IPS DF 4.7 (cell line): ENCODE measurements around the gene PGPEP1.
"Not testable (repeated sequence)": the region's sequence is repeated elsewhere in the genome, so short reads cannot be mapped to it uniquely, and the experiment has no call there.

Experiments
- DNase-seq: peaks from one replicate; pipeline ENCODE4 v3.0.0-alpha.2; 2013; ENCODE audit warnings: low spot score; ENCODE audit errors: extremely low read depth

Gene PGPEP1

DNA sequence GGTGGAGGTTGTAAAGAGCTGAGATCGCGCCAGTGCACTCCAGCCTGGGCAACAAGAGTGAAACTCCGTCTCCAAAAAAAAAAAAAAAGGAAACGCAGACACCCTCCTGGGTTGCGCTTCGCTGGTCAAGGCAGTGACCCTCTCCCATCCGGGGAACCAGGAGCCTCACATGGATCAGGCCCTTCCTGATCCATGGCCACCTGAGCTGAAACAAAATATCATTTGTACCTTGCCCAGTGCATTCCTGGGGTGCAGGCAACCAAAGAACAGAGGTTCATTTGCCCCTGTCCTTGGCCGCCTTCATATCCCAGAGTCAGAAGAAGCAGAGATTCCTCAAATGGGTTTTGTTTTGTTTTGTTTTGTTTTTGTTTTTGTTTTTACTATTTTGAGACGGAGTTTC lies 9.5 kb upstream of the PGPEP1 start:
- DNase-seq = no peak

DNA sequence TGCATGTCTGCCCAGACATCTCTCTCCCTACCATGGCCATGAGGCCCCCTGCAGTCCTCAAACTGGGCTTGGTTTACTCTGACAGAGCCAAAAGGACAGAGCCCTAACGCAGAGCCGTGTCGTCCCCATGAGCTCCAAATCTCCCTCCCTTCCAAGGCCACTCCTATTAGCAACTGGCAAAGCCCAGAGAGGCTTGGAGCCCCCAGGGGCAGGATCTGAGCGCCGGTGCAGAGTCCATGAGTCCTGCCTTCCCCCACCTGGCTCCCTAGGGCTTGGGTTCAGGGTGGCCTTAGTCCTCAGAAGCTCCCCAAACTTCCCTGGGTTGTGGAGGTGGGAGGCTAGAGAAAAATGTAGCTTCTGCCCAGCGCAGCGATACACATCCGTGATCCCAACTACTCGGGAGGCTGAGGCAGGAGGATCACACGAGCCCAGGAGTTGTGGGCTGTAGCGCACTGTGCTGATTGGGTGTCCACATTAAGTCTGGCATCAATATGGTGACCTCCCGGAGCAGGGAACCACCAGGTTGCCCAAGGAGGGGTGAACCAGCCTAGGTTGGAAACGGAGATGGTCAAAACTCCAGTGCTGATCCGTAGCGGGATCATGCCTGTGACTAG lies 7.4 kb upstream of the PGPEP1 start:
- DNase-seq = no peak

DNA sequence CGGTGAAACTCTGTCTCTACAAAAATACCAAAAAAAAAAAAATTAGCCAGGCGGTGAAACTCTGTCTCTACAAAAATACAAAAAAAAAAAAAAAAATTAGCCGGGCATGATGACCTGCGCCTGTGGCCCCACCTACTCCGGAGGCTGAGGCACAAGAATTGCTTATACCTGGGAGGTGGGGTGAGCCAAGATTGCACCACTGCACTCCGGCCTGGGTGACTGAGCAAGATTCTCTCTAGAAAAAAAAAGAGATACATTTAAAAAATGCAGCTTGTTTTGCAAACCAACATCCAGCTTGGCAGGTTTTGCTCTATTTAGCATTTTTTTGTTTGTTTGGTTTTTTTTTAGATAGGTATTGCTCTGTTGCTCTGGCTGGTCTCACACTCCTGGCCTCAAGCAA lies 6.7 kb upstream of the PGPEP1 start:
- no peak for DNase-seq

DNA sequence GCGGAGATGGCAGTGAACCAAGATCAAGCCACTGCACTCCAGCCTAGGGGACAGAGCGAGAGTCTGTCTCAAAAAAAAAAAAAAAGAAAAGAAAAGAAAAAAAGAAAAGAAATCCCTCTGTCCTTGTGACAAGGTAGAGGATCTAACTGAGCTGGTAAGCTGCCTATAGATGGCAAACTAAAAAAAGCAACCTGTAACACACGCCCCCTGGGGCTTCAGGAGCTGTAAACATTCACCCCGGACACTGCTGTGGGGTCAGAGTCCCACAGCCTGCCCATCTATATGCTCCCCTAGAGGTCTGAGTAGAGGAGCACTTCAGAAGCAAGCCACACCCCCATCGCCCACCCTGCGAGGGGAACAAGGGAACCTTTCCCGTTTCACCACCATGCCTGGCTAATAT lies 4.3 kb upstream of the PGPEP1 start:
- no peak for DNase-seq

DNA sequence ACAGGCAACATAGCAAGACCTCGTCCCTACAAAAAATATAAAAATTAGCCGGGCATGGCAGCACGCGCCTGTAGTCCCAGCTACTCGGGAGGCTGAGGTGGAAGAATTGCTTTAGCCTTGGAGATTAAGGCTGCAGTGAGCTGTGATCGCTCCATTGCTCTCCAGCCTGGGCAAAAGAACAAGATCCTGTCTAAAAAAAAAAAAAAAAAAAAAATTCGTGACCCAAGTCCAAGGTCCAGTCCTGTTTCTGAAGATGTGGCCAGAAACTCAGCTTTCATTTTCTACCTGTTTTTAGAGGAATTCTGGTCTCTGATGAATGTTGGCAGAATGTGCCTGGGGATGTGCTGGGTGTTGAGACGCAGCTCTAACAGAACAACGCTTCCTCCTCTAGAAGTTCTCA lies 1.9 kb upstream of the PGPEP1 start:
- no peak for DNase-seq

DNA sequence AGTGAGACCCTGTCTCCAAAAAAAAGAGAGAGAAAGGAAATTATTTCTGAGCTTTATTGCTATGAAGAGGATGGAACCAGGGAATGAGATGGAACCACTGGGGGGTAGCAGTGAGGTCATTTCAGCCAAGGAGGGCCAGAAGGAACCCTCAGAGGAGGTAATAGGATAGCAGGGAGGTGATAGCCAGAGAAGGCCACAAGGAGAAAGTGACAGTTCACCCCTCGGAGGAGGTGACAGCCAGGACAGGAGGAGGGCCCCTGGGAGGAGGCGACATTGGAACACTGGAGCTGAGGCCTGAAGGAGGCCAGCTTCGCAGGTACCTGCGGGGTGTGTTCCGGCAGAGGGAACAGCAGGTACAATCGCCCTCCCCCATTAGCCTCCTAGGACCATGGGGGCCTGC lies 675 bp upstream of the PGPEP1 start:
- DNase-seq = no peak

DNA sequence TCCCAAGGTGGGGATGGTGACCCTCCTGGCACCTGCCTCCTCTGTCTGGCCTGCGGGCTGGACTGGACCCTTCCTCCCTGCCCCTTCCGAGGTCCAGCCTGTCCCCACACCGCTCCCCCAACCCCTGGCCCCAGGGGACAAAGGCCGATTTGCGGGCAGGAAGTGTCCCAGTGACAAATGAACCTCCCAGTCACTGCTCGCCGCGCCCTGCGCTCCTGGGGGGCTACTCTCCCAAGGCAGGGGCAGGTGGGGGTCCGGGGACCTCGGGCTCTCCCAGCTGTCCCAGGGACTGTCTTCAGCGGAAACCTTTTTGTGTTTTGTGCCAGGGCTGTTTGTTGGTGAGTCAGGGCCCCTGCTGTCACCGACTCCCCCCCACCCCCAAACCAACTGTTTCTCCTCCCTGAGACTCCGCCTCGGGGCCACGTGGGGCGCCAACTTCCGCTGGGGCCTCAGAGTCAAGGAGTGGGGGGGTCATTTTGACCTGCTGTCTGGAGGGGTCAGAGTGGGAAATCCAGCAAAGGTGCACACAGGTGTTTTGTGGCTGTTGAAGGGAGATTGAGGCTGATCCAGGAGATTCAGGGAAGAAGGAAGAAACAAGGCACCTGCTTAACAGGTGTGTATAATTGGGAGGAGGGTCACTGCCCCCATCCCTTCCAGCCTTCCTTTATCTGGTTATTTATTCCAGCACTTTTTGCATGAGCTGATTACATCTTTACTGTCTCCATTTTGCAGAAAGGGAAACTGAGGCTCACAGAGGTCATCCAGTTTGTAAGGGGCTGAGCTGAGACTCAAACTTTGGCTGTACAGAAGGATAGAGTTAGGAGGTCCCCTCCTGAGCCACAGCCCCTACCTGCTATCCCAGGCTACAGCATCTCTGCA lies 831 bp downstream of the PGPEP1 start:
- DNase-seq = no peak

DNA sequence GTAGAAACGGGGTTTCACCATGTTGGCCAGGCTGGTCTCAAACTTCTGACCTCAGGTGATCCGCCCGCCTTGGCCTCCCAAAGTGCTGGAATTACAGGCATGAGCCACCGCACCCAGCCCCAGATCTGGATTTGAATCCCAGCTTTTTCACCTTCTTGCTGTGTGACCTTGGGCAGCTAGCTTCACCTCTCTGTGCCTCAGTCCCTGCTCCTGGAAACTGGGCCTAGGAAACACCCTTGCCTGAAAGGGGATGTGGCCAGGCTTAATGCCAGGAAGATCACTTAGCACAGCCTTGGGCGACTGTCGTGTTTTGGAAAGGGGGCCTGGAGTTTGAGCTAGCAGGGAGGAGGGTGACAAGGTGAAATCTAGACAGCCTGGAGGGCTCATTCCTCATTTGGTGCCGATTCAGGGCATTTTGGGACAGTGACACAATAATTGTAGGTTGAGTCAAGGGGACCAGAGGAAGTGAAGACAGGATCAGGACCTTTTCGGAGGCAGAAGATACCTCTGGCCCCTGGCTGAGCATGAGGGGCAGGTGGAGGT lies 1.8 kb downstream of the PGPEP1 start:
- DNase-seq = no peak

DNA sequence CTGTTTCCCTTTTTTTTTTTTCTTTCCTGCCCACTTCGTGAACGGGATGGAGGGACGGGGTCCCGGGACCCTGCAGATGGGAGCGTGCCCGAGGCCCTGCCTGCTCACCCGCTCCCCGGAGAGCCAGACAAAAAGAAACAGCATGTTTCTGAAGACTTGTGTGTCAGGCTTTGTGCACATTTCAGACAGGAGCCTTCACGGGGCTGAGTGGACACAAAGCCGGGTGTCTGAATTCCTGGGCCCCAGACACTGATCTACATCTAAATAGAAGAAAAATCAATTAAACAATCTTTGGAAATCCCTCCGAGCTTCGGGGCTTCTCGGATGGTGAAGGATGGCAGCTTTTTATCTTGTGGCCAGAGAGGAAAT lies 4.2 kb downstream of the PGPEP1 start:
- no peak for DNase-seq

DNA sequence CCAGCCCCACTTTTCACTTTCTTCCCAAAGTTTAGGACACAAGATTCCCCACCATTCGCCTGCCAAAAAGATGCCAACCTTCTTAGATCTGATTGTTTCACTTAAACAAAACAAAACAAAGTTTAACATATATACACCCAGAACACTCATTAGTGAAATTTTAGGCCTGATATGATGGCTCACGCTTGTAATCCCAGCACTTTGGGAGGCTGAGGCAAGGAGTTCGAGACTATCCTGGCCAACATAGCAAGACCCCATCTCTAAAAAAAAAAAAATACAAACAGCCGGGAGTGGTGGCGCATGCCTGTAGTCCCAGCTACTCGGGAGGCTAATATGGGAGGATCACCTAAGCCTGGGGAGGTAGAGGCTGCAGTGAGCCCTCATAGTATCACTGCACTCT lies 4.9 kb downstream of the PGPEP1 start:
- no peak for DNase-seq

DNA sequence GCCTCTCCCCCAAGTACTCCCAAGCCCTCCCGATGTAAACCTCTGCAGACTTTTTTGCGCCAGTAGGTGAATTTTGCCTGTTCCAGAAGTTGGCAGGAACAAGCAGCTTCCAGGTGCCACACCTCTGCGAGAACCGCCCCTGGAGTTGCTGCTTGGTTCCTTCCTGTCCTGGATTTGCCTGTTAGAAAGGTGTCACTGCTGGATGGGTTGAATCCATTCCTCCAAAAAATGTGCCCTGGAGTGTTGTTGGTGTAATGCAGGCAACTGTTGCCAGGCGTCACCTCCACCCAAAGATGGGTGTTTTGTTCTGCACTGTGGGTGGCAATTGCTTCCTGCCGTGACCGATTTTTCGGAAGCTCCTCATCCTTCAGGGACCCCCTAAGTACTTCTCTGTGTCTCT lies 5.7 kb downstream of the PGPEP1 start:
- no peak for DNase-seq

DNA sequence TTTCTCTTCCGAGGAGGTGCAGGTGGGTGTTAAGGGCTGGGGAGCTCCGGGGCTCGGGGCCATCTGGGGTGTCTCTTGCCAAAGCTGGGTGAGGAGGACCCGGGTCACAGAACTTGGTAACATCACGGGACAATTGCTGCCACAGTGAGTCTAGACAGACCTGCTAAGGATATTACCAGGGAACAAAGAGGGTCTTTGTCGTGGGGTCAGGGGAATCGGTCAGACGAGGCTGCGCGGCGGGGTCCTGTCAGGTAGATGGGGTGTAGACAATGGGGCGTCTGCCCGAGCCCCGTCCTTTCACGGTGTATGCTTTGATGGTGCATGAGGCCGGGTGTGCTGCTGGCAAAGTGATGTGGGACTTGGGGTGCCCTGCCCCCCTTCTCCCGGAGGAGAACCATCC lies 7.8 kb downstream of the PGPEP1 start:
- DNase-seq = no peak

DNA sequence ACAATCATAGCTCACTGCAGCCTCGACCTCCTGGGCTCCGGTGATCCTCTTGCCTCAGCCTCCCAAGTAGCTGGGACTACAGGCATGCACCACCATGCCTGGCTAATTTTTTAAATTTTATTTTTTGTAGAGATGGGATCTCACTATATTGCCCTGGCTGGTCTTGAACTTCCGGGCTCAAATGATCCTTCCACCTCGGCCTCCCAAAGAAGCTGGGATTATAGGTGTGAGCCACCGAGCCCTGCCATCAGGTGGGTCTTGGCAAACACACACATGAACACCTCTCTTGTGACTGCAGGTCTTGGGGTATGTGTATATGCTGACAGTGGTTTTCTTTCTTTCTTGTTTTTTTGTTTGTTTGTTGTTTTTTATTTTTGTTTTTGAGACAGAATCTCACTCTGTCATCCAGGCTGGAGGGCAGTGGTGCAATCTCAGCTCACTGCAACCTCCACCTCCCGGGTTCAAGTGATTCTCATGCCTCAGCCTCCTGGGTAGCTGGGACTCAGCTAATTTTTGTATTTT lies 8.5 kb downstream of the PGPEP1 start:
- DNase-seq = not testable (repeated sequence)

DNA sequence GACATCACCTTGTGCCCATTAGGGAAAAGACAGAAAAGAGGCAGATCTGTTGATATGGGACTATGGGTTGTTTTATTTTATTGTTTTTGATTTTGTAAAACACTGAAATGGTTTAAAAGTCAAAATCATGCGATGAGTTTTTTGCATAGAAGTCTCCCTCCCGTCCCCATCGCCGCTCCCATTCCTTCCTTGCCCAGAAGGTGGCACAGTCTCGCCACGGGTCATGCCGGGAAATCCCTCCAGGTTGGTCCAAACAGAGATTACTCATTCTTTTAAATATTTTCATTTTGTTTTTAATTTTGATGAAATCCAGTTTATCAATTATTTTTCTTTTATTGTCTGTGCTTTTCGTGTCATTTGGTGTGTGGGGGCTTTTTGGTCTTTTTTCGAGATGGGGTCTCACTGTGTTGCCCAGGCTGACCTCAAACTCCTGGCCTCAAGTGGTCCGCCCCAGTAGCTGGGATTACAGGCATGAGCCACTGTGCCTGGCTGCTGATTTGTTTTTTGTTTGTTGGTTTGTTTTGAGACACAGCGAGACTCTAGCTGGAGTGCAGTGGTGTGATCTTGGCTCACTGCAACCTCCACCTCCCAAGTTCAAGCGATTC lies 9.2 kb downstream of the PGPEP1 start:
- no peak for DNase-seq

DNA sequence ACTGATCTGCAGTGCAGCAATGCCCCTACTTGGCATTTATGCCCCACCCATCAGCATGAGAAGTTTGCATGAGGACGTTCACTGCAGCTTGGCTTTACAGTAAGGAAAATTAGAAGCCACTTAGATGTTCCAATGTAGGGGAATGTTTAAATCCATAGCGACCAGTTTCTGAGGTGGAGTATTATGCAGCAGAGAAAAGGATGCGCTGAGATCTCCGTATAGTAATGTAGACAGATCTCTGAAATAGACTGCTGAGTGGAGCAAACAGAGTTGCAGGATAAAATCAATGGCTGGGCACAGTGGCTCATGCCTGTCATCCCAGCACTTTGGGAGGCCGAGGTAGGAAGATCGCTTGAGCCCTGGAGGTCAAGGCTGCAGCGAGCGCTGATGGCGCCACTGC lies 10.1 kb downstream of the PGPEP1 start:
- no peak for DNase-seq

DNA sequence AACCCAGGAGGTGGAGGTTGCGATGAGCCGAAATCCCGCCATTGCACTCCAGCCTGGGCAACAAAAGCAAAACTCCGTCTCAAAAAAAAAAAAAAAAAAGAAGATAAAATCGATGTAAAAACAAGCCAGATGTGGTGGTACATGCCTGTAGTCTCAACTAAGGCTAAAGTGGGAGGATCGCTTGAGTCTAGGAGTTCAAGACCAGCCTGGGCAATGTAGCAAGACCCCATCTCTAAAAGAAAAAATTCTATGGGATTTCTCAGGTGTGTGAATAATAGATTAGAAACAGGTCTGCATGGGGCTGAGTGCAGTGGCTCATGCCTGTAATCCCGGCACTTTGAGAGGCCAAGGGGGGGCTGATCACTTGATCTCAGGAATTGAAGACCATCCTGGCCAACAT lies 11.1 kb downstream of the PGPEP1 start:
- DNase-seq = no peak

DNA sequence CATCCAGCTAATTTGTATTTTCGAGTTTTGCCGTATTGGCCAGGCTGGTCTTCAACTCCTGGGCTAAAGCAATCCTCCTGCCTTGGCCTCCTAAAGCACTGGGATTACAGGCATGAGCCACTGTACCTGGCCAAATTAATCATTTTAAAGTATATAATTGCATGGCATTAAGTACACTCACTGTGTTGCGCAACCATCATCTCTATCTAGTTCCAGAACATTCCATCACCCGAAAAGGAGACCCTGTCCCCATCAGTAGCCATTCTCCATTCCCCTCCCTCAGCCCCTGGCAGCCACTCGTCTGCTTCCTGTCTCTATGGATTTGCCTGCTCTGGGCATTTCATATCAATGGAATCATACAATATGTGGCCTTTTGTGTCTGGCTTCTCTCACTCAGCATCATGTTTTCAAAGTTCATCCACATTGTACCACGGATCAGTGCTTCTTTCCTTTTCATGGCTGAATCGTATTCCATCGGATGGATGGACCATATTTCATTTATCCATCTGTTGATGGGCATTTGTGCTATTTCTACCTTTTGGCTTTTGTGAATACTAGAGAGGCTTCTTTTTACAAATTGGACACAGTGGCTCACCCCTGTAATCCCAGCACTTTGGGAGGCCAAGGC lies 13.1 kb downstream of the PGPEP1 start:
- no peak for DNase-seq

DNA sequence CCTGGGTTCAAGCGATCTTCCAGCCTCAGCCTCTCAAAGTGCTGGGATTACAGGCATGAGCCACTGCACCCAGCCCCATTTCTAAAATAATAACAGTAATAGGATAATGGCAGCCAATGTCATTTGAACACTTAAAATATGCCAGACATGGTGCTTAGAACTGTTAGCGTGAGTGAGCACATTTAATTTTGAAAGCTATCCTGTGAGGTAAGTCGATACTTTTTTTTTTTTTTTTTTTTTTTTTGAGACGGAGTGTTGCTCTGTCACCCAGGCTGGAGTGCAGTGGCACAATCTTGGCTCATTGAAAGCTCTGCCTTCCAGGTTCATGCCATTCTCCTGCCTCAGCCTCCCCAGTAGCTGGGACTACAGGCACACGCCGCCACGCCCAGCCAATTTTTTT lies 14.3 kb downstream of the PGPEP1 start:
- not testable (repeated sequence) for DNase-seq

DNA sequence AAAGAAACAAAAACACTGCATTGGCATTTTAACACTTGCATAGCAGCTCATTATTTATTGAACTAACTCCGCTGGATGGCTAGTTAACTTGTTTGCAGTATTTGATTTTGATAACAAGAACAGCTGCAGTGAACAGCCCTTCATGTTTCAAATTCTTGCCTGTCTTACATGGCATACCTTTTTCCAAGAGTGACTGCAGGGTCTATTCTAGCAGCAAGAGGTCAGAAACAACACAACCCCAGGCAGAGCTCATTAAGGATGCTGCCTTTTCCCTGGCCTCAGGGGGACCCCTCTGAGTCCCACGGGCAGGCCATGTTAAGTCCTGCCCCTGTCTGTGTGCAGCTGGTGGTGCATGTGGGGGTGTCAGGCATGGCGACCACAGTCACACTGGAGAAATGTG lies 16.6 kb downstream of the PGPEP1 start:
- no peak for DNase-seq

DNA sequence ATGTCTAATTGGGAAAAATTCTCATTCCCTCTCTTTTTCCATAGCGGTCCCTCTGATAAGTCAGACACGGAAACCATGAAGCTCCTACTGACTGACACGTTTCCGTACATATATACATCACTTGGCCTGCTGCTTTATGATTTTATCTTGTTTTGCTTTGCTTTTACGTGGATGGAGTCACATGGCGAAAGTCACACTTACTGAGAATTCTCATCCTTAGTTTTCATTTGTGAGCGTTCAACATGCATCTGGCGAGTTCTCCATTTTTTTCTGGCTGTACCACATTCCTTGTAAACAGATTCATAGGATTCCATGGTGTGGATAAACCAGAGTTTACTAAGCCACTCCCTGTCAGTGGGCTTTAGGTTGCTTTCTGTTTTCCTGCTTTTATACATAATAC lies 21.2 kb downstream of the PGPEP1 start:
- DNase-seq = no peak

DNA sequence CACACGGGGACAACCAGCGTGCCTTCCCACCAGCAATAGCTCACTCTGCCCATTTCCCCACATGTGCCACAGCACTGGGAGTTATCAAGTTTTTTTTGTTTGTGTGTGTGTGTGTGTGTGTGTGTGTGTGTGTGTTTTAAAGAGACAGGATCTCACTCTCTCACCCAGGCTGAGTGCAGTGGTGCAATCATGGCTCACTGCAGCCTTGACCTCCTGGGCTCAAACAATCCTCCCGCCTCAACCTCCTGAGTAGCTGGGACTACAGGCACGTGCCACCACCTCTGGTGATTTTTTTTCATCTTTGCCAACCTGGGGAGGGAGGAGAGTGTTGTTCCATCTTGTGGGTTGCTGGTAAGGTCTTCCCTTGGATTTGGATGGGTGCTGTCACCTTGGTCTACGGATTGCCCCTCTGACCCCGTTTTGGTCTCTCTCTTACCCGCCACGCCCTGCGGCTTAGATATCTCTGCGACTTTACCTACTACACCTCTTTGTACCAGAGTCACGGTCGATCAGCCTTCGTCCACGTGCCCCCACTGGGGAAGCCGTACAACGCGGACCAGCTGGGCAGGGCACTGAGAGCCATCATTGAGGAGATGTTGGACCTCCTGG lies 22.6 kb downstream of the PGPEP1 start:
- DNase-seq = no peak
